ENCODE measurements around the gene DCLRE1A. TPM values are rescaled to one million over a fixed set of nuclear protein-coding genes. Genes with fewer than 3 reads are reported as not detected.

The DCLRE1A gene
- total and polyA plus RNA-seq, 10 of the 15 experiments (the other 5 are each of a cell fraction or from before 2014, with no cell fraction given), result 4.8 to 29.8 (median 14.0) TPM

- FAIRE-seq (no peak), DNase-seq (ENCODE audit: low read depth, low spot score) (no peak), ATAC-seq (peak; percentile 55; the same call in 2 of the 3 replicates)
- WGBS (ENCODE audit: insufficient coverage, insufficient replicate concordance, low lambda C conversion rate, missing lambda C conversion rate), result 15% methylated on average over 4 of the region's 4 CpGs
- Histone ChIP-seq H3K36me3 (ENCODE audit: control insufficient read depth in 2 of 2, insufficient read depth in 2 of 2, low read length in 1 of 2) (no peaks in the 10 kb centered on the region), H3K27me3 (replicated peaks in 1 of 2; ENCODE audit: control insufficient read depth in 2 of 2, insufficient read depth in 2 of 2, low read length in 1 of 2) (no peaks in the 10 kb centered on the region; a peak in 1 of 4 replicates), H3K9me3 (replicated peaks; ENCODE audit: control insufficient read depth, insufficient read depth, low read length) (no peaks in the 10 kb centered on the region), H3K4me3 (no peak overlapping the region), H3K4me1 (ENCODE audit: control insufficient read depth, insufficient read depth, low read length) (peaks cover under 1% of the 10 kb centered on the region), H2AFZ (ENCODE audit: control insufficient read depth, low read depth, low read length) (peak overlapping the region; percentile 45), H3K27ac (ENCODE audit: control insufficient read depth, insufficient read depth) (no peak overlapping the region), H4K20me1 (ENCODE audit: control insufficient read depth, insufficient read depth) (no peaks in the 10 kb centered on the region), H3K9ac (ENCODE audit: control insufficient read depth, insufficient read depth, low read length) (no peak overlapping the region), H3K79me2 (ENCODE audit: control insufficient read depth, insufficient read depth, low read length) (no peaks in the 10 kb centered on the region), H3K4me2 (ENCODE audit: control insufficient read depth, insufficient read depth) (no peak overlapping the region)
- intact Hi-C loops (cut with micrococcal nuclease; ENCODE audit: unreplicated experiment), result no loop called here
- TF ChIP-seq CBX5 (IDR thresholded peaks at IDR 0.05; ENCODE audit: low read depth) (no peak), SUZ12 (IDR thresholded peaks at IDR 0.05; ENCODE audit: unreplicated experiment) (no peak), GABPA (IDR thresholded peaks at IDR 0.05; ENCODE audit: low read depth) (no peak), NR2C2 (IDR thresholded peaks at IDR 0.05; ENCODE audit: borderline replicate concordance, control insufficient read depth, insufficient read length, low read depth) (no peak), SPI1 (IDR thresholded peaks at IDR 0.05; ENCODE audit: borderline replicate concordance, insufficient read depth, low read depth, low read length) (peak; percentile 42; the same call in 1 of the 2 replicates), ATF2 (IDR thresholded peaks at IDR 0.05; ENCODE audit: low read length) (no peak), NKRF (conservative IDR thresholded peaks at IDR 0.05) (no peak), BCL3 (IDR thresholded peaks at IDR 0.05; ENCODE audit: borderline replicate concordance, insufficient read depth, low read depth, low read length, poor library complexity, severe bottlenecking) (no peak)
- in situ Hi-C loops (cut with MboI), result no loop called here
- ChIA-PET POLR2A (interaction anchor here (0.6 kb wide), 1 partner anchor 133 kb away, joined by 4 read pairs; no protein-coding TSS in a partner anchor), SMC1A (ENCODE audit: uncharacterized antibody, unreplicated experiment) (interaction anchor here (0.7 to 16.8 kb wide), 10 partner anchors 8 to 304 kb away, joined by 3 to 291 read pairs (median 4); no protein-coding TSS in a partner anchor), RAD21 (ENCODE audit: unreplicated experiment) (interaction anchor here (0.6 to 13.3 kb wide), 5 partner anchors 50 to 390 kb away, joined by 3 to 157 read pairs (median 4); partner anchors contain the start of gene DCLRE1A), CTCF (interaction anchor here (0.9 to 14.3 kb wide), 7 partner anchors 30 to 331 kb away, joined by 3 to 295 read pairs (median 3); no protein-coding TSS in a partner anchor)
- BruUV-seq (replicated peaks), result no TSS peak
These were observed 50.9 kb downstream of the DCLRE1A start for GRCh38 chr10:113802997-113803396.

All from GM12878 (cell line).